ENCODE measurements around the gene PIK3R5.
A peak's percentile ranks its signal among the peaks of the same experiment; 100 is the strongest.

PIK3R5 gene

GRCh38 chr17:8913091-8913490 lies 52.4 kb downstream of the PIK3R5 start:
- TF ChIP-seq Cebpa-rat (IDR thresholded peaks at IDR 0.05), result no peak
- Histone ChIP-seq H3K9ac (peak overlapping the region in 2 of 11 experiments; percentile 14 to 53; a peak in 2 of 22 replicates), H3K4me2 (peak overlapping the region in 8 of 11 experiments; percentile 29 to 98 (median 51); a peak in 14 of 22 replicates), H3K4me3 (no peak overlapping the region), H3K27ac (peak overlapping the region in 2 of 11 experiments; percentile 63 to 92; a peak in 4 of 22 replicates), H4K20me1 (peaks cover 4 to 53% (median 21%) of the 10 kb centered on the region in 11 experiments; a peak in 12 of 22 replicates), H3K9me3 (replicated peaks in 1 of 11) (peaks cover 8 to 17% (median 14%) of the 10 kb centered on the region in 11 experiments), H3K27me3 (no peaks in the 10 kb centered on the region), H3K4me1 (peaks cover 14 to 98% (median 34%) of the 10 kb centered on the region in 10 experiments), H3K36me3 (peaks cover 3 to 91% (median 42%) of the 10 kb centered on the region in 11 experiments; a peak in 18 of 22 replicates)

- Histone ChIP-seq H3K9me3 (replicated peaks in 1 of 11) (peaks cover under 1 to 10% (median 6%) of the 10 kb centered on the region in 11 experiments; a peak in 18 of 22 replicates), H3K4me2 (peak overlapping the region; percentile 29 to 98 (median 44)), H3K27me3 (no peaks in the 10 kb centered on the region), H3K9ac (peak overlapping the region in 3 of 11 experiments; percentile 33 to 62 (median 53); a peak in 5 of 22 replicates), H3K27ac (peak overlapping the region in 3 of 11 experiments; percentile 31 to 92 (median 63); a peak in 5 of 22 replicates), H3K4me1 (peaks cover 14 to 98% (median 34%) of the 10 kb centered on the region in 10 experiments), H3K4me3 (no peak overlapping the region), H4K20me1 (peaks cover 4 to 53% (median 21%) of the 10 kb centered on the region in 11 experiments; a peak in 12 of 22 replicates), H3K36me3 (peaks cover 0 to 91% (median 43%) of the 10 kb centered on the region in 11 experiments; a peak in 18 of 22 replicates)
- TF ChIP-seq Cebpa-rat (IDR thresholded peaks at IDR 0.05), result no peak
These were observed 53.2 kb downstream of the PIK3R5 start for GRCh38 chr17:8912084-8912981.

GRCh38 chr17:8910969-8911604 lies 54.4 kb downstream of the PIK3R5 start:
- peak overlapping the region in 3 of 11 experiments; percentile 16 to 62 (median 53); a peak in 4 of 22 replicates for H3K9ac ChIP-seq
- H3K4me2 ChIP-seq, result peak overlapping the region in 3 of 11 experiments; percentile 72 to 98 (median 90); a peak in 6 of 22 replicates
- peaks cover 0 to 94% (median 49%) of the 10 kb centered on the region in 11 experiments; a peak in 18 of 22 replicates for H3K36me3 ChIP-seq
- no peak for TF ChIP-seq Cebpa-rat (IDR thresholded peaks at IDR 0.05)
- H3K27me3 ChIP-seq, result no peaks in the 10 kb centered on the region
- H3K4me3 ChIP-seq, result no peak overlapping the region; a peak in 1 of 20 replicates
- no peaks in the 10 kb centered on the region for H3K9me3 ChIP-seq (replicated peaks in 1 of 11)
- peak overlapping the region in 3 of 11 experiments; percentile 31 to 92 (median 63); a peak in 5 of 22 replicates for H3K27ac ChIP-seq
- H4K20me1 ChIP-seq, result peaks cover 4 to 48% (median 21%) of the 10 kb centered on the region in 11 experiments; a peak in 12 of 22 replicates
- H3K4me1 ChIP-seq, result peaks cover 14 to 98% (median 26%) of the 10 kb centered on the region in 10 experiments

GRCh38 chr17:8909586-8910270 lies 55.8 kb downstream of the PIK3R5 start:
- Histone ChIP-seq H3K36me3 (peaks cover 9 to 99% (median 60%) of the 10 kb centered on the region in 11 experiments; a peak in 21 of 22 replicates), H3K27me3 (no peaks in the 10 kb centered on the region), H3K4me3 (peak overlapping the region in 1 of 10 experiments; percentile 28; a peak in 1 of 20 replicates), H3K4me1 (peaks cover 14 to 95% (median 20%) of the 10 kb centered on the region in 10 experiments), H3K9ac (peak overlapping the region in 3 of 11 experiments; percentile 16 to 62 (median 53); a peak in 4 of 22 replicates), H4K20me1 (peaks cover 4 to 42% (median 21%) of the 10 kb centered on the region in 11 experiments; a peak in 12 of 22 replicates), H3K27ac (peak overlapping the region in 3 of 11 experiments; percentile 52 to 92 (median 63); a peak in 5 of 22 replicates), H3K4me2 (peak overlapping the region in 4 of 11 experiments; percentile 18 to 98 (median 81); a peak in 8 of 22 replicates), H3K9me3 (replicated peaks in 1 of 11) (no peaks in the 10 kb centered on the region)
- no peak for TF ChIP-seq Cebpa-rat (IDR thresholded peaks at IDR 0.05)

GRCh38 chr17:8905331-8905730 lies 60.2 kb downstream of the PIK3R5 start:
- Histone ChIP-seq H3K9me3 (replicated peaks in 1 of 11) (no peaks in the 10 kb centered on the region), H3K4me2 (peak overlapping the region in 2 of 11 experiments; percentile 46 to 61; a peak in 4 of 22 replicates), H3K9ac (0 out of 22 replicates have a peak overlapping the region, but pooled peaks of 1 of the 11 experiments have one; percentile 11), H3K27me3 (no peaks in the 10 kb centered on the region), H3K4me1 (peaks cover 10 to 68% (median 13%) of the 10 kb centered on the region in 10 experiments), H3K27ac (no peak overlapping the region), H3K36me3 (peaks cover 17 to 96% (median 83%) of the 10 kb centered on the region in 11 experiments), H4K20me1 (peaks cover 0 to 10% (median 0%) of the 10 kb centered on the region in 11 experiments; a peak in 5 of 22 replicates), H3K4me3 (no peak overlapping the region)
- TF ChIP-seq Cebpa-rat (IDR thresholded peaks at IDR 0.05), result no peak

GRCh38 chr17:8904686-8905085 lies 60.8 kb downstream of the PIK3R5 start:
- no peak overlapping the region for H3K4me3 ChIP-seq
- no peak for TF ChIP-seq Cebpa-rat (IDR thresholded peaks at IDR 0.05)
- no peak overlapping the region for H3K9ac ChIP-seq
- H3K9me3 ChIP-seq (replicated peaks in 1 of 11), result no peaks in the 10 kb centered on the region
- H3K27me3 ChIP-seq, result no peaks in the 10 kb centered on the region
- H3K36me3 ChIP-seq, result peaks cover 17 to 97% (median 84%) of the 10 kb centered on the region in 11 experiments
- H3K4me1 ChIP-seq, result peaks cover 15 to 68% (median 17%) of the 10 kb centered on the region in 10 experiments
- peaks cover 0 to 11% (median 0%) of the 10 kb centered on the region in 11 experiments; a peak in 5 of 22 replicates for H4K20me1 ChIP-seq
- H3K27ac ChIP-seq, result no peak overlapping the region
- H3K4me2 ChIP-seq, result no peak overlapping the region

GRCh38 chr17:8904201-8904600 lies 61.3 kb downstream of the PIK3R5 start:
- Histone ChIP-seq H3K4me1 (peaks cover 20 to 68% (median 22%) of the 10 kb centered on the region in 10 experiments), H3K4me3 (no peak overlapping the region), H3K27me3 (no peaks in the 10 kb centered on the region), H3K9ac (no peak overlapping the region), H3K27ac (no peak overlapping the region), H3K4me2 (no peak overlapping the region), H3K9me3 (replicated peaks in 1 of 11) (no peaks in the 10 kb centered on the region), H3K36me3 (peaks cover 17 to 97% (median 80%) of the 10 kb centered on the region in 11 experiments), H4K20me1 (peaks cover 0 to 16% (median 4%) of the 10 kb centered on the region in 11 experiments; a peak in 7 of 22 replicates)
- TF ChIP-seq Cebpa-rat (IDR thresholded peaks at IDR 0.05), result no peak

Data from BLaER1 treated with 17β-estradiol and CSF1 and Interleukin-3, amounts not matched to agents 10 nM and 100 nM (cell line).